PC-9 (cell line): ENCODE results near the gene REXO5. TPM values are rescaled to one million over a fixed set of nuclear protein-coding genes. Genes with fewer than 3 reads are reported as not detected.

Experiments used
- BruUV-seq: library from RNA; stranded (reverse); fragments of 400-500 nt; replicated peaks from 2 replicates; lab custom pipeline; 2021; lab: Mats Ljungman, UMichigan
- CTCF ChIA-PET: fragments of 300-600 bp; sonication (Branson Sonifier 250); formaldehyde crosslinking; loops from one replicate; lab custom pipeline; 2022; ENCODE audit warnings: antibody characterized with exemption; lab: Charles Lee
- POLR2A ChIA-PET: fragments of 300-600 bp; sonication (Branson Sonifier 250); formaldehyde crosslinking; loops from one replicate; lab custom pipeline; 2022; ENCODE audit warnings: antibody characterized with exemption; ENCODE audit not compliant: unreplicated experiment; lab: Charles Lee
- DNase-seq, 2 experiments: peaks; one replicate each; pipeline versions ENCODE4 v3.0.0 to v3.0.0-alpha.2; 2015 to 2022; ENCODE audit warnings: mixed read lengths in 1 of 2
- H2AFZ ChIP-seq: fragments of 200-600 bp; sonication (generic); 2 replicates; pipeline ENCODE4 v1.8.1; 2017; ENCODE audit warnings: antibody characterized with exemption
- H3F3A ChIP-seq: fragments of 200-600 bp; sonication (generic); 2 replicates; pipeline ENCODE4 v1.8.1; 2017; ENCODE audit warnings: antibody characterized with exemption, mild to moderate bottlenecking, low read depth; ENCODE audit not compliant: insufficient read depth
- H3K27ac ChIP-seq: fragments of 200-600 bp; sonication (generic); 2 replicates; pipeline ENCODE4 v1.6.1; 2016; ENCODE audit warnings: mixed run types
- H3K27me3 ChIP-seq: fragments of 200-600 bp; sonication (generic); 2 replicates; pipeline ENCODE4 v1.6.1; 2016; ENCODE audit warnings: low read depth, mixed run types; ENCODE audit not compliant: insufficient read depth
- H3K36me3 ChIP-seq: fragments of 200-600 bp; sonication (generic); 2 replicates; pipeline ENCODE4 v1.6.1; 2016; ENCODE audit warnings: low read depth, mixed run types
- H3K4me1 ChIP-seq: fragments of 200-600 bp; sonication (generic); replicated peaks from 2 replicates; pipeline ENCODE4 v1.6.1; 2016; ENCODE audit warnings: mixed run types; ENCODE audit not compliant: insufficient read depth
- H3K4me2 ChIP-seq: fragments of 200-600 bp; sonication (generic); 2 replicates; pipeline ENCODE4 v1.6.1; 2017; ENCODE audit warnings: mixed run types
- H3K4me3 ChIP-seq: fragments of 200-600 bp; sonication (generic); 2 replicates; pipeline ENCODE4 v1.6.1; 2016; ENCODE audit warnings: mixed run types
- H3K79me2 ChIP-seq: fragments of 200-600 bp; sonication (generic); 2 replicates; pipeline ENCODE4 v1.6.1; 2017; ENCODE audit warnings: low read depth, mixed run types
- H3K9me2 ChIP-seq: fragments of 200-600 bp; sonication (generic); 2 replicates; pipeline ENCODE4 v1.8.1; 2017; ENCODE audit warnings: mild to moderate bottlenecking; ENCODE audit not compliant: insufficient read depth
- H3K9me3 ChIP-seq: fragments of 200-600 bp; sonication (generic); 2 replicates; pipeline ENCODE4 v1.8.1; 2016; ENCODE audit warnings: low read depth; ENCODE audit not compliant: insufficient read depth
- H4K20me1 ChIP-seq: fragments of 200-600 bp; sonication (generic); 2 replicates; pipeline ENCODE4 v1.8.1; 2017; ENCODE audit not compliant: insufficient read depth
- CTCF ChIP-seq: fragments of 200-600 bp; sonication (generic); conservative IDR thresholded peaks from 2 replicates; pipeline ENCODE4 v1.6.1; 2017; ENCODE audit warnings: mixed run types, antibody characterized with exemption, mild to moderate bottlenecking, moderate library complexity
- EZH2 ChIP-seq: fragments of 200-600 bp; sonication (generic); IDR thresholded peaks from 2 replicates; pipeline ENCODE4 v1.8.0; 2017; ENCODE audit warnings: antibody characterized with exemption, low read depth
- intact Hi-C: fragments of 100-400 bp; cut with micrococcal nuclease; formaldehyde crosslinking; loops from one replicate; pipeline ENCODE4 v1.10.0; 2022; ENCODE audit not compliant: unreplicated experiment
- total RNA-seq: library from RNA; stranded (reverse); gene quantifications from 2 replicates; pipeline ENCODE4 v1.2.3, GENCODE V29; 2021

REXO5 gene
- total RNA-seq, 1 experiment from 2014 or later: 13.2 TPM

- ChIA-PET POLR2A (no interaction called here), CTCF (no interaction called here)
- peaks cover 19% of the 10 kb centered on the region; the same call in 1 of the 2 replicates for H3F3A ChIP-seq
- H3K36me3 ChIP-seq: no peaks in the 10 kb centered on the region
- H3K4me2 ChIP-seq: no peak overlapping the region
- H3K9me3 ChIP-seq: no peaks in the 10 kb centered on the region
- no peak overlapping the region for H3K27ac ChIP-seq
- BruUV-seq: no TSS peak
- H3K4me1 ChIP-seq: peaks cover 23% of the 10 kb centered on the region
- H3K4me3 ChIP-seq: no peak overlapping the region
- no peaks in the 10 kb centered on the region for H3K27me3 ChIP-seq
- no peaks in the 10 kb centered on the region for H3K9me2 ChIP-seq
- H3K79me2 ChIP-seq: peaks cover 83% of the 10 kb centered on the region
- H2AFZ ChIP-seq: no peak overlapping the region
- DNase-seq: no peak
- peaks cover 10% of the 10 kb centered on the region; the same call in 1 of the 2 replicates for H4K20me1 ChIP-seq
- no peak for TF ChIP-seq CTCF
- no peak for TF ChIP-seq EZH2
- intact Hi-C loops: no loop called here
Observed at GRCh38 chr16:20867585-20867984, 61.3 kb downstream of the REXO5 start.

GRCh38 chr16:20868890-20869289, 62.6 kb downstream of the REXO5 start:
- Histone ChIP-seq H3K4me1 (peaks cover 23% of the 10 kb centered on the region), H4K20me1 (peaks cover 9% of the 10 kb centered on the region; the same call in 1 of the 2 replicates), H3K4me2 (no peak overlapping the region), H3K36me3 (no peaks in the 10 kb centered on the region), H3K79me2 (peaks cover 83% of the 10 kb centered on the region), H3K27ac (no peak overlapping the region), H3K27me3 (no peaks in the 10 kb centered on the region), H3K4me3 (no peak overlapping the region), H2AFZ (no peak overlapping the region), H3K9me2 (no peaks in the 10 kb centered on the region), H3F3A (peaks cover 19% of the 10 kb centered on the region; the same call in 1 of the 2 replicates), H3K9me3 (no peaks in the 10 kb centered on the region)
- BruUV-seq: no TSS peak
- POLR2A ChIA-PET: no interaction called here
- CTCF ChIA-PET: no interaction called here
- TF ChIP-seq EZH2: no peak
- TF ChIP-seq CTCF: no peak
- intact Hi-C loops: no loop called here
- DNase-seq: peak in 1 of 2 experiments; percentile 53

GRCh38 chr16:20870122-20870820, 63.9 kb downstream of the REXO5 start:
- Histone ChIP-seq H3K36me3 (no peaks in the 10 kb centered on the region), H4K20me1 (peaks cover 16% of the 10 kb centered on the region; the same call in 1 of the 2 replicates), H2AFZ (no peak overlapping the region), H3K27ac (no peak overlapping the region), H3K9me2 (no peaks in the 10 kb centered on the region), H3K4me3 (no peak overlapping the region), H3K9me3 (no peaks in the 10 kb centered on the region), H3K4me2 (no peak overlapping the region), H3K79me2 (peaks cover 82% of the 10 kb centered on the region), H3K4me1 (peaks cover 22% of the 10 kb centered on the region), H3K27me3 (no peaks in the 10 kb centered on the region), H3F3A (peaks cover 18% of the 10 kb centered on the region; the same call in 1 of the 2 replicates)
- ChIA-PET POLR2A (interaction anchor here (0.6 kb wide), 1 partner anchor 9 kb away, joined by 6 read pairs; no protein-coding TSS in a partner anchor), CTCF (no interaction called here)
- BruUV-seq: no TSS peak
- TF ChIP-seq EZH2 (no peak), CTCF (no peak)
- no peak for DNase-seq
- intact Hi-C loops: no loop called here
